Psoas muscle (tissue), 8 donors: Measurements from ENCODE around the gene TMEM135. TPM values are rescaled to one million over a fixed set of nuclear protein-coding genes. Genes with fewer than 3 reads are reported as not detected.

Experiments used
- ATAC-seq, 4 donors: fragments of 200-7000 bp; cut with Tn5 transposase; one replicate each; pipeline ENCODE4 v1.9.1; 2020; ENCODE audit warnings: moderate library complexity in 3 of 4, mild to moderate bottlenecking in 2 of 4
- DNase-seq, 2 donors: peaks; one replicate each; pipeline ENCODE4 v3.0.0-alpha.2; 2020
- H3K27ac ChIP-seq: fragments of 200-600 bp; one replicate; pipeline ENCODE4 v1.8.0; 2022
- H3K27me3 ChIP-seq, 3 donors: fragments of 200-600 bp in 1 of 3; one replicate each; pipeline versions ENCODE4 v1.6.1 to v1.8.0; 2013 to 2022; ENCODE audit warnings: low read length in 2 of 3, mild to moderate bottlenecking in 2 of 3, moderate library complexity in 1 of 3; ENCODE audit not compliant: insufficient read depth in 3 of 3
- H3K36me3 ChIP-seq, 2 donors: fragments of 200-600 bp in 1 of 2; one replicate each; pipeline versions ENCODE4 v1.6.1 to v1.8.0; 2013 to 2022; ENCODE audit warnings: low read depth in 1 of 2, mild to moderate bottlenecking in 1 of 2, moderate library complexity in 1 of 2; ENCODE audit not compliant: insufficient read depth in 1 of 2
- H3K4me1 ChIP-seq: fragments of 200-600 bp; one replicate; pipeline ENCODE4 v1.8.0; 2022
- H3K4me3 ChIP-seq: fragments of 200-600 bp; one replicate; pipeline ENCODE4 v1.8.0; 2022; ENCODE audit warnings: mild to moderate bottlenecking
- H3K9me3 ChIP-seq: fragments of 200-600 bp; one replicate; pipeline ENCODE4 v1.8.0; 2022
- WGBS, 3 donors: extraction: QIAGEN DNeasy Blood & Tissue Kit; methylation state at CpG; one replicate each; pipeline versions ENCODE4 v1.1.6 to v1.1.7; 2013; 5-methylcytosine and 5-hydroxymethylcytosine counted together
- intact Hi-C, 2 donors: fragments of 100-400 bp; cut with DNase I; formaldehyde crosslinking; loops; one replicate each; pipeline versions ENCODE4 v1.11.0 to v1.14.2; 2022
- polyA plus RNA-seq, 3 donors: library from polyadenylated mRNA; stranded (reverse); fragments of 200-250 nt; gene quantifications; one replicate each; pipeline ENCODE4 v1.2.3, GENCODE V29; 2013
- total RNA-seq, 4 donors: library from RNA; stranded (reverse); fragmentation: NEBNext Ultra II Directional in 2 of 4; extraction: Animal tissue kit (Norgen Biotek cat#: 25700) in 2 of 4; gene quantifications; one replicate each; pipeline versions ENCODE4 v1.2.1 to v1.2.4, GENCODE V29; 2021 to 2023
- TF ChIP-seq, protein P1 (sequence below): fragments of 200-600 bp; IDR thresholded peaks from one replicate; pipeline ENCODE4 v1.8.0; 2022; ENCODE audit warnings: antibody characterized with exemption
- donor health status: healthy with polysubstance abuse.
- donor health status: DM: no; HTN: no; CAD: no; lungs with moderate emphysema.
- donor health status: Bipolar disorder and iron deficiency.
- donor health status: healthy.
- donor health status: DM: yes; HTN: yes; CAD: no.
- donor health status: DM: no; HTN: no; CAD: no.
- donor health status: DM: no; HTN: no; CAD: no.
- donor health status: DM: yes; HTN: yes; CAD: no.

TMEM135 gene
- total and polyA plus RNA-seq, 7 donors, result 4.1 to 26.6 (median 9.4) TPM

DNA sequence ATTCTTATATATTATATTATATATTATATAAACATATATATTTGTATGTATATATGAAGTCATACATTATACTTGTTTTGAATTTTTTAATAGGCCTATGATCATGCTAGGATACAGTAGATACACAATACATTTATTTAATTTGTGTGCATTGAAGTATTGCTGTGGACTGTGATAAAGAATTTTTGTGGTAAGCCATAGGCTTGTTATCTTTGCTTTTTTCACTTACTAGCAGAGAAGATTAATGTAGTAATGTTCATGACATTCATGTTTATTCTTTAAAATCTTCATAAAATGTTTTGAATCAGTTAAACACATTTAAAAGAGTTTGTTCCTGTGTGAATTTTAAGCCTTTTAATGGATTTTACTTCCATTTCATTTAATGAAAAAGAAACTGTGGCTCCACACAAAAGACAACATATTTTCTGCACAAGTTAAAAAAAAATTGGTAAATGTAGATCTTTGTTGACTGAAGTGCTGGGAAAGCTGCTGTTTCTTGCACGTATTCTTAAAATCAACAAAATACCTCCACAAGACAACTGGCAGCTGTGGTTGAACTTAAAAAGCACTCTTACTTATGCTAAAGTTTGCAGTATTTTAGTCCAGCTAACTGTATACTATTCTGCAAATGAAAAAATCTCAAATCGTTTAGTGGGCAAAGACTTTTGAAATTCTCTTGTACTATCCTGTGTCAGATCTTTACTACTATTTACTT lies 156.2 kb downstream of the TMEM135 start:
- Histone ChIP-seq H3K4me1 (no peaks in the 10 kb centered on the region), H3K36me3 (no peaks in the 10 kb centered on the region)
- intact Hi-C loops, result no loop called here

DNA sequence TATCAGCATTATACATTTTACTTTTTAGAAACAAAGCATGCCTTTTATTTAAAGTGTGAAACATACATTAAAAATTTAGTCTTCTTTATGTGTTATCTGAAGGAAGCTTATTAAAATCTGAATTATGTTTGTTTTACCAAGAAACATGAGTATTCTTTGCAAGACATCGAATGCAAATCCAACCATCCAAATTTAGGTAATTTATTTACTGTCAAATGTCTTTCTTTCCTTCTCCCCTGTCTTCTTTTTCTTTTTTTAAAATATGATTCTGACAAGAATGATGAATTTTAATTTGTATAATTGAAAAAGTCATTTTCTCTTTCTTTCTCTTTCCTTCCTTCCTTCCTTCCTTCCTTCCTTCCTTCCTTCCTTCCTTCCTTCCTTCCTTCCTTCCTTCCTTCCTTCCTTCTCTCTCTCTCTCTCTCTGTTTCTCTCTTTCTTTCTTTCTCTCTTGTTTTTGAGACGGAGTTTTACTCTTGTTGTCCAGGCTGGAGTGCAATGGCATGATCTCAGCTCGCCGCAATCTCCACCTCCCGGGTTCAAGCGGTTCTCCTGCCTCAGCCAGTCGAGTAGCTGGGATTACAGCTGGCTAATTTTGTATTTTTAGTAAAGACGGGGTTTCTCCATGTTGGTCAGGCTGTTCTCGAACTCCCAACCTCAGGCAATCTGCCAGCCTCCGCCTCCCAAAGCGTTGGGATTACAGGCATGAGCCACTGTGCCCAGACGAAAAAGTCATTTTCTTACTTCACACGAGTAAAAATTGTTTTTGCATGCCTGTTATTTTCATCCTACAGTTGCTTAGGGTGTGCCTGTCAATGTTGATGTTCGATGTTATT lies 157.5 kb downstream of the TMEM135 start:
- H3K4me1 ChIP-seq, result no peaks in the 10 kb centered on the region
- 77 to 85% (median 85%) methylated on average over 14 of the region's 14 CpGs for WGBS, 3 donors
- no peak for ATAC-seq
- no peak for DNase-seq
- H3K9me3 ChIP-seq, result no peaks in the 10 kb centered on the region
- TF ChIP-seq, protein P1, sequence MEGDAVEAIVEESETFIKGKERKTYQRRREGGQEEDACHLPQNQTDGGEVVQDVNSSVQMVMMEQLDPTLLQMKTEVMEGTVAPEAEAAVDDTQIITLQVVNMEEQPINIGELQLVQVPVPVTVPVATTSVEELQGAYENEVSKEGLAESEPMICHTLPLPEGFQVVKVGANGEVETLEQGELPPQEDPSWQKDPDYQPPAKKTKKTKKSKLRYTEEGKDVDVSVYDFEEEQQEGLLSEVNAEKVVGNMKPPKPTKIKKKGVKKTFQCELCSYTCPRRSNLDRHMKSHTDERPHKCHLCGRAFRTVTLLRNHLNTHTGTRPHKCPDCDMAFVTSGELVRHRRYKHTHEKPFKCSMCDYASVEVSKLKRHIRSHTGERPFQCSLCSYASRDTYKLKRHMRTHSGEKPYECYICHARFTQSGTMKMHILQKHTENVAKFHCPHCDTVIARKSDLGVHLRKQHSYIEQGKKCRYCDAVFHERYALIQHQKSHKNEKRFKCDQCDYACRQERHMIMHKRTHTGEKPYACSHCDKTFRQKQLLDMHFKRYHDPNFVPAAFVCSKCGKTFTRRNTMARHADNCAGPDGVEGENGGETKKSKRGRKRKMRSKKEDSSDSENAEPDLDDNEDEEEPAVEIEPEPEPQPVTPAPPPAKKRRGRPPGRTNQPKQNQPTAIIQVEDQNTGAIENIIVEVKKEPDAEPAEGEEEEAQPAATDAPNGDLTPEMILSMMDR, result no peak
- intact Hi-C loops, result no loop called here
- no peak overlapping the region for H3K27ac ChIP-seq
- H3K27me3 ChIP-seq, result no peaks in the 10 kb centered on the region
- H3K4me3 ChIP-seq, result no peak overlapping the region
- no peaks in the 10 kb centered on the region for H3K36me3 ChIP-seq

More for the DNA sequence above, 156.2 kb downstream of the TMEM135 start:
- no peak overlapping the region for H3K27ac ChIP-seq
- H3K9me3 ChIP-seq, result no peaks in the 10 kb centered on the region
- ATAC-seq (no peak), DNase-seq (no peak)
- TF ChIP-seq, protein P1, result no peak
- H3K27me3 ChIP-seq, result no peaks in the 10 kb centered on the region
- 72 to 85% (median 81%) methylated on average over 2 of the region's 2 CpGs for WGBS, 3 donors
- H3K4me3 ChIP-seq, result no peak overlapping the region

DNA sequence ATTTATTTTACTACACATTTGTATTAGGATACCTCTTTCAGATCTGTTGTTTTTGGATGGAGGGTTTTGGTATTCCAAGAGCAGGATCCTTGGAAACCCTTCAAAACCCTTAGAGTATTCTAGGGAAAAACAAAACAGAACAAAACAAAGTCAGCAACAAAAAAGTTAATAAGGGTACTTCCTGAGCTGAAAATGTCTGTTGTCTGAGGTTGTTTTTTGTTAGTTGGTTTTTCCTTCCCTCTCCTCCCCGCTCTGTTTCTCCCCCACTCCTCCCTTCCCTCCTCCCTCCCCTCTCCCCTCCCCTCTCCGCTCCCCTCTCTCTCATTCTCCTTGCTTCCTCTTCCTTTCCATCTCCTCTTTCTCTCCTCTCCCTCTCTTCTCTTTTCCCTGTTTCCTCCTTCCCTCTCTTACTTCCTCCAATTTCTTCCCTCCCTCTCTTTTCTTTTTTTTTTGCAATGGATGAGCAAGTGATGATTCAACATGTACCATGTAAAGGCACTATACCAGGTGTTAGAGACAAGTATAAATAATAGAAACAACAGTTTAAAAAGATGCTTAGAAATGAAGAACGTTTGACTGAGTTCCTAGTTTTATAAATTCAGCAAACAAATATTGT lies 160.6 kb downstream of the TMEM135 start:
- Histone ChIP-seq H3K27ac (no peak overlapping the region), H3K9me3 (no peaks in the 10 kb centered on the region), H3K4me1 (no peaks in the 10 kb centered on the region), H3K36me3 (no peaks in the 10 kb centered on the region), H3K4me3 (no peak overlapping the region), H3K27me3 (no peaks in the 10 kb centered on the region)
- ATAC-seq (no peak), DNase-seq (no peak)
- intact Hi-C loops, result no loop called here
- TF ChIP-seq, protein P1, result no peak
- 71 to 84% (median 74%) methylated on average over 3 of the region's 3 CpGs for WGBS, 3 donors

DNA sequence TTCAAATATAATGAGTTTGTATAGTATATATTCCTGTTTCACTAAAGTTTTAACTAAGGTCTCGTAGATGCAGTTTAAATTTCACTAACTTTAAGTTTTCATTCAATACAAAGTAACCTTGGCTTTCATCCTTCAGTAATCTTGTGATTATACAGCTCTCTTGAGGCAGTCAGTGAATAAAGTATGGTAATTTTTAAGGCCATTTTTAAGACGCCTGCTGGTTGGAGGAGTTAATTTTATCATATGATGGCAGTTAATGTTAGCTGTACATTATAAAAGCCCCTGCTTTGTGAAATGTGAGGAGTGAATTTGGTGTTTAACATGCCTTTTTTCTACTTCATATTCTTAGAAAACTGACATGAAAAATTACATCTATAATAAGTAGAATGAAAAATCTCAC lies 163.6 kb downstream of the TMEM135 start:
- H3K9me3 ChIP-seq, result no peaks in the 10 kb centered on the region
- H3K4me1 ChIP-seq, result peaks cover 4% of the 10 kb centered on the region
- H3K27ac ChIP-seq, result no peak overlapping the region
- H3K27me3 ChIP-seq, result no peaks in the 10 kb centered on the region
- intact Hi-C loops, result no loop called here
- TF ChIP-seq, protein P1, result no peak
- no peaks in the 10 kb centered on the region for H3K36me3 ChIP-seq
- DNase-seq (no peak), ATAC-seq (no peak)
- no peak overlapping the region for H3K4me3 ChIP-seq
- 87 to 95% (median 93%) methylated on average over 2 of the region's 2 CpGs for WGBS, 3 donors
